ENCODE measurements around the gene MCF2L. TPM values are rescaled to one million over a fixed set of nuclear protein-coding genes. Genes with fewer than 3 reads are reported as not detected.
"Not testable (repeated sequence)": the region's sequence is repeated elsewhere in the genome, so short reads cannot be mapped to it uniquely, and the experiment has no call there.

Gene MCF2L
- total and polyA plus RNA-seq, 2 experiments from 2014 or later: 4.8 to 25.6 TPM

GRCh38 chr13:113108521-113108920, 139.5 kb downstream of the MCF2L start:
- not testable (repeated sequence) for H3K27ac ChIP-seq (ENCODE audit: low read depth); H3K9me2 ChIP-seq (ENCODE audit: insufficient read depth); ATAC-seq; H3K79me2 ChIP-seq (replicated peaks; ENCODE audit: insufficient read depth); DNase-seq (ENCODE audit: low spot score); H3K4me1 Mint-ChIP-seq; H3F3A ChIP-seq (replicated peaks; ENCODE audit: low read depth); H3K36me3 Mint-ChIP-seq (ENCODE audit: low read depth); H3K27ac Mint-ChIP-seq; H3K4me2 ChIP-seq; H3K4me3 Mint-ChIP-seq; H3K36me3 ChIP-seq (ENCODE audit: insufficient read depth); H3K9me3 Mint-ChIP-seq; H3K4me3 ChIP-seq; H3K4me1 ChIP-seq (ENCODE audit: insufficient read depth); H4K20me1 ChIP-seq (replicated peaks; ENCODE audit: insufficient read depth); H2AFZ ChIP-seq
- peaks cover 21% of the 10 kb centered on the region for H3K27me3 Mint-ChIP-seq (ENCODE audit: insufficient read depth, low read depth, poor library complexity)
- peaks cover 28% of the 10 kb centered on the region for H3K27me3 ChIP-seq (ENCODE audit: insufficient read depth)

- Mint-ChIP-seq H3K4me3 (peak overlapping the region; percentile 58), H3K27me3 (ENCODE audit: insufficient read depth, low read depth, poor library complexity) (peaks cover 21% of the 10 kb centered on the region), H3K4me1 (peaks cover 9% of the 10 kb centered on the region; the same call in 2 of the 3 replicates), H3K27ac (no peak overlapping the region), H3K9me3 (peaks cover 10% of the 10 kb centered on the region; the same call in 2 of the 3 replicates), H3K36me3 (ENCODE audit: low read depth) (peaks cover 4% of the 10 kb centered on the region; the same call in 2 of the 3 replicates)
- Histone ChIP-seq H3K4me3 (peak overlapping the region; percentile 54), H3K4me1 (ENCODE audit: insufficient read depth) (peaks cover 4% of the 10 kb centered on the region; the same call in 1 of the 2 replicates), H3F3A (replicated peaks; ENCODE audit: low read depth) (no peaks in the 10 kb centered on the region), H3K36me3 (ENCODE audit: insufficient read depth) (no peaks in the 10 kb centered on the region), H4K20me1 (replicated peaks; ENCODE audit: insufficient read depth) (no peaks in the 10 kb centered on the region), H3K4me2 (peak overlapping the region; percentile 80), H3K27ac (ENCODE audit: low read depth) (no peak overlapping the region), H3K27me3 (ENCODE audit: insufficient read depth) (peaks cover 28% of the 10 kb centered on the region), H2AFZ (peak overlapping the region; percentile 94), H3K79me2 (replicated peaks; ENCODE audit: insufficient read depth) (no peaks in the 10 kb centered on the region), H3K9me2 (ENCODE audit: insufficient read depth) (no peaks in the 10 kb centered on the region)
- DNase-seq (ENCODE audit: low spot score) (peak; percentile 67), ATAC-seq (peak; percentile 71)
- peak; percentile 68 for TF ChIP-seq EZH2 (IDR thresholded peaks at IDR 0.05; ENCODE audit: low read depth, unreplicated experiment)
- TF ChIP-seq CTCF (conservative IDR thresholded peaks at IDR 0.05; ENCODE audit: low read depth in 2 of 2): no peak
- no peak for TF ChIP-seq ZNF462 (CRISPR knock-in tag; IDR thresholded peaks at IDR 0.05)
- no peak for TF ChIP-seq CREB1 (CRISPR knock-in tag; IDR thresholded peaks at IDR 0.05; ENCODE audit: low read depth)
- no peak for TF ChIP-seq NANOG (IDR thresholded peaks at IDR 0.05; ENCODE audit: borderline replicate concordance)
These were observed 140.4 kb downstream of the MCF2L start for GRCh38 chr13:113109151-113110047.
